Glomerular endothelial cell (primary cell): ENCODE results near the gene AP1B1. TPM values are rescaled to one million over a fixed set of nuclear protein-coding genes. Genes with fewer than 3 reads are reported as not detected.
"Not testable (repeated sequence)": the region's sequence is repeated elsewhere in the genome, so short reads cannot be mapped to it uniquely, and the experiment has no call there.

Experiments
- DNase-seq: peaks from one replicate; pipeline ENCODE4 v3.0.0-alpha.2; 2011; ENCODE audit warnings: low read depth, low spot score; ENCODE audit errors: extremely low read depth
- total RNA-seq: library from RNA; depleted of rRNA; stranded (reverse); fragments of >200 nt; gene quantifications from 2 replicates; pipeline ENCODE4 v1.2.3, GENCODE V29; 2015

Gene AP1B1
- total RNA-seq: 110 and 140 TPM in 2 replicates

- DNase-seq: no peak
Measured at GRCh38 chr22:29387921-29388758, at the start of gene AP1B1. TSS of gene AP1B1 (minus strand) at chr22:29388570. CDS start at chr22:29367243, 21,327 bp downstream.

GRCh38 chr22:29435236-29436136 lies 47.1 kb upstream of the AP1B1 start:
- DNase-seq: no peak

- DNase-seq: no peak
Measured at GRCh38 chr22:29434288-29434687, 45.9 kb upstream of the AP1B1 start.

- DNase-seq: no peak
Measured at GRCh38 chr22:29433856-29434255, 45.5 kb upstream of the AP1B1 start.

GRCh38 chr22:29431986-29432385 lies 43.6 kb upstream of the AP1B1 start:
- no peak for DNase-seq

GRCh38 chr22:29427176-29427760 lies 38.9 kb upstream of the AP1B1 start:
- DNase-seq: no peak

GRCh38 chr22:29426476-29426875 lies 38.1 kb upstream of the AP1B1 start:
- no peak for DNase-seq

- not testable (repeated sequence) for DNase-seq
Measured at GRCh38 chr22:29418704-29419103, 30.3 kb upstream of the AP1B1 start.

- DNase-seq: not testable (repeated sequence)
Measured at GRCh38 chr22:29414951-29415591, 26.7 kb upstream of the AP1B1 start.

- not testable (repeated sequence) for DNase-seq
Measured at GRCh38 chr22:29412772-29413171, 24.4 kb upstream of the AP1B1 start.

- DNase-seq: not testable (repeated sequence)
Measured at GRCh38 chr22:29411569-29412211, 23.3 kb upstream of the AP1B1 start.

GRCh38 chr22:29408940-29409339 lies 20.6 kb upstream of the AP1B1 start:
- DNase-seq: no peak

- not testable (repeated sequence) for DNase-seq
Measured at GRCh38 chr22:29401538-29401937, 13.2 kb upstream of the AP1B1 start.

- DNase-seq: no peak
Measured at GRCh38 chr22:29400576-29400975, 12.2 kb upstream of the AP1B1 start.

GRCh38 chr22:29397791-29398190 lies 9.4 kb upstream of the AP1B1 start:
- DNase-seq: no peak

- DNase-seq: no peak
Measured at GRCh38 chr22:29396126-29396525, 7.8 kb upstream of the AP1B1 start.

GRCh38 chr22:29394931-29395581 lies 6.7 kb upstream of the AP1B1 start:
- no peak for DNase-seq

- no peak for DNase-seq
Measured at GRCh38 chr22:29393019-29393608, 4.7 kb upstream of the AP1B1 start.

GRCh38 chr22:29391546-29391945 lies 3.2 kb upstream of the AP1B1 start:
- DNase-seq: no peak
